ENCODE results near the gene LUZP1. TPM values are rescaled to one million over a fixed set of nuclear protein-coding genes. Genes with fewer than 3 reads are reported as not detected.

Gene LUZP1
- total and polyA plus RNA-seq, 2 experiments from 2014 or later = 45.7 to 152 TPM

DNA sequence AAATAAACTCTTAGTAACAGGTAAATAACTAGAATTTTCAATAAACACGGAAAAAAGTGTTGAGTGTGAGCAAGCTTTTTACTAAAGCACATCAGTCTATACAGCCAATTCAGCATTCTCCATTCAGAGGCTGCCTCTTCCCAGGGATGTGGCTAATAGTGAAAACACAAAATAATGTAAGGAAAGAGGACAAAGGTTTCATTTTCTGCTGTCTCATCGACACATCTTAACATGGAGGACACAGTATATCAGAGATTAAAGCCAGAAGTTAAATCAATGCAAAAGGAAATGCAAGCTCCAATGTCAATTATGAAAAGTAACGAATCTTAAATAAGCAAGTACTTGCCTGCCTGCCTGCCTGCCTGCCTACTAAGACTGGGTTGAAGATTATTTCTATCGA lies 43.2 kb downstream of the LUZP1 start (continued):
- TF ChIP-seq, protein P1, sequence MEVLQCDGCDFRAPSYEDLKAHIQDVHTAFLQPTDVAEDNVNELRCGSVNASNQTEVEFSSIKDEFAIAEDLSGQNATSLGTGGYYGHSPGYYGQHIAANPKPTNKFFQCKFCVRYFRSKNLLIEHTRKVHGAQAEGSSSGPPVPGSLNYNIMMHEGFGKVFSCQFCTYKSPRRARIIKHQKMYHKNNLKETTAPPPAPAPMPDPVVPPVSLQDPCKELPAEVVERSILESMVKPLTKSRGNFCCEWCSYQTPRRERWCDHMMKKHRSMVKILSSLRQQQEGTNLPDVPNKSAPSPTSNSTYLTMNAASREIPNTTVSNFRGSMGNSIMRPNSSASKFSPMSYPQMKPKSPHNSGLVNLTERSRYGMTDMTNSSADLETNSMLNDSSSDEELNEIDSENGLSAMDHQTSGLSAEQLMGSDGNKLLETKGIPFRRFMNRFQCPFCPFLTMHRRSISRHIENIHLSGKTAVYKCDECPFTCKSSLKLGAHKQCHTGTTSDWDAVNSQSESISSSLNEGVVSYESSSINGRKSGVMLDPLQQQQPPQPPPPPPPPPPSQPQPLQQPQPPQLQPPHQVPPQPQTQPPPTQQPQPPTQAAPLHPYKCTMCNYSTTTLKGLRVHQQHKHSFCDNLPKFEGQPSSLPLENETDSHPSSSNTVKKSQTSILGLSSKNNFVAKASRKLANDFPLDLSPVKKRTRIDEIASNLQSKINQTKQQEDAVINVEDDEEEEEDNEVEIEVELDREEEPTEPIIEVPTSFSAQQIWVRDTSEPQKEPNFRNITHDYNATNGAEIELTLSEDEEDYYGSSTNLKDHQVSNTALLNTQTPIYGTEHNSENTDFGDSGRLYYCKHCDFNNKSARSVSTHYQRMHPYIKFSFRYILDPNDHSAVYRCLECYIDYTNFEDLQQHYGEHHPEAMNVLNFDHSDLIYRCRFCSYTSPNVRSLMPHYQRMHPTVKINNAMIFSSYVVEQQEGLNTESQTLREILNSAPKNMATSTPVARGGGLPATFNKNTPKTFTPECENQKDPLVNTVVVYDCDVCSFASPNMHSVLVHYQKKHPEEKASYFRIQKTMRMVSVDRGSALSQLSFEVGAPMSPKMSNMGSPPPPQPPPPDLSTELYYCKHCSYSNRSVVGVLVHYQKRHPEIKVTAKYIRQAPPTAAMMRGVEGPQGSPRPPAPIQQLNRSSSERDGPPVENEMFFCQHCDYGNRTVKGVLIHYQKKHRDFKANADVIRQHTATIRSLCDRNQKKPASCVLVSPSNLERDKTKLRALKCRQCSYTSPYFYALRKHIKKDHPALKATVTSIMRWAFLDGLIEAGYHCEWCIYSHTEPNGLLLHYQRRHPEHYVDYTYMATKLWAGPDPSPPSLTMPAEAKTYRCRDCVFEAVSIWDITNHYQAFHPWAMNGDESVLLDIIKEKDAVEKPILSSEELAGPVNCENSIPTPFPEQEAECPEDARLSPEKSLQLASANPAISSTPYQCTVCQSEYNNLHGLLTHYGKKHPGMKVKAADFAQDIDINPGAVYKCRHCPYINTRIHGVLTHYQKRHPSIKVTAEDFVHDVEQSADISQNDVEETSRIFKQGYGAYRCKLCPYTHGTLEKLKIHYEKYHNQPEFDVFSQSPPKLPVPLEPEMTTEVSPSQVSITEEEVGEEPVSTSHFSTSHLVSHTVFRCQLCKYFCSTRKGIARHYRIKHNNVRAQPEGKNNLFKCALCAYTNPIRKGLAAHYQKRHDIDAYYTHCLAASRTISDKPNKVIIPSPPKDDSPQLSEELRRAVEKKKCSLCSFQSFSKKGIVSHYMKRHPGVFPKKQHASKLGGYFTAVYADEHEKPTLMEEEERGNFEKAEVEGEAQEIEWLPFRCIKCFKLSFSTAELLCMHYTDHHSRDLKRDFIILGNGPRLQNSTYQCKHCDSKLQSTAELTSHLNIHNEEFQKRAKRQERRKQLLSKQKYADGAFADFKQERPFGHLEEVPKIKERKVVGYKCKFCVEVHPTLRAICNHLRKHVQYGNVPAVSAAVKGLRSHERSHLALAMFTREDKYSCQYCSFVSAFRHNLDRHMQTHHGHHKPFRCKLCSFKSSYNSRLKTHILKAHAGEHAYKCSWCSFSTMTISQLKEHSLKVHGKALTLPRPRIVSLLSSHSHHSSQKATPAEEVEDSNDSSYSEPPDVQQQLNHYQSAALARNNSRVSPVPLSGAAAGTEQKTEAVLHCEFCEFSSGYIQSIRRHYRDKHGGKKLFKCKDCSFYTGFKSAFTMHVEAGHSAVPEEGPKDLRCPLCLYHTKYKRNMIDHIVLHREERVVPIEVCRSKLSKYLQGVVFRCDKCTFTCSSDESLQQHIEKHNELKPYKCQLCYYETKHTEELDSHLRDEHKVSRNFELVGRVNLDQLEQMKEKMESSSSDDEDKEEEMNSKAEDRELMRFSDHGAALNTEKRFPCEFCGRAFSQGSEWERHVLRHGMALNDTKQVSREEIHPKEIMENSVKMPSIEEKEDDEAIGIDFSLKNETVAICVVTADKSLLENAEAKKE (CRISPR knock-in tag; IDR thresholded peaks at IDR 0.05) = no peak

DNA sequence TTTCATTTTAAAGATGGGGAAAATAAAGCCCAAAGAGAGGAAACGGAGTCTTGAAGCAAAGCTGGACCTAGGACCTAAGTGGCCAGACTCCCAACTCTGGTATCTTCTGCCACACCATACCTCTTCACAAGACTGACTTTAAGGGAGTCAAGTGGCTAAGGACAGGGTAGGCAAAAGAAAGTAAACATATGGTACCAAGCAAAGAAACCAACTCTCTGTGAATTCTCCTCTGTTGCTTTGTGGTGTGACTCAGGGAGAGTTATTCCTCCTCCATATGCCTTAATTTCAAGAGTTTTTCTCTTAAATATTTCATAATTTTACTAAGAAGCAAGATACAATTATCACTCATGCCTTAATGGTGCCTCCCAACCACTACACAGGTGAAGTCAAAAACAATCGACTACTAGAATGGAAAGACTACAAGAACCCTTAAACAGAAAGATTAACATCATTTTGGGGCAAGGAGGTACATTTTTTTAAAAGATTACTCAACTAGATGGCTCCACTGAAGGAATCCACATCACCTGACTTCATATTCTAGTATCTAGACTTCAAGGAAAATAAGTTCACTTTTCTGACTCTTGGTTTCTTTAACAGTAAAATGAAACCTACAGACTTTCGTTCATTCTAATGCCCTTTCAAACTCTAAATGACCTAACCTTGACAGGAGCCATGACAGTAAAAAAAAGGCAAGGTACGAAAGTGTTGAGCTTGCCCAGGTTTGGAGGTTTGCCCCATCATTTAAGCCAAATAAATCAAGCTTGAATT lies 44.2 kb downstream of the LUZP1 start:
- Histone ChIP-seq H3K4me3 (no peak overlapping the region), H3K9me2 (ENCODE audit: insufficient read depth) (no peaks in the 10 kb centered on the region), H3K4me1 (ENCODE audit: insufficient read depth) (peaks cover 28% of the 10 kb centered on the region), H4K20me1 (replicated peaks; ENCODE audit: insufficient read depth) (peaks cover 29% of the 10 kb centered on the region), H3K36me3 (ENCODE audit: insufficient read depth) (no peaks in the 10 kb centered on the region), H3K27ac (ENCODE audit: low read depth) (no peak overlapping the region), H3F3A (replicated peaks; ENCODE audit: low read depth) (no peaks in the 10 kb centered on the region), H3K4me2 (no peak overlapping the region), H3K27me3 (ENCODE audit: insufficient read depth) (no peaks in the 10 kb centered on the region), H2AFZ (no peak overlapping the region), H3K79me2 (replicated peaks; ENCODE audit: insufficient read depth) (peaks cover 99% of the 10 kb centered on the region)
- H3K4me3 Mint-ChIP-seq = no peak overlapping the region
- peak overlapping the region; percentile 29; the same call in 1 of the 2 replicates for H3K27ac Mint-ChIP-seq
- H3K9me3 Mint-ChIP-seq = no peaks in the 10 kb centered on the region
- no peaks in the 10 kb centered on the region for H3K36me3 Mint-ChIP-seq (ENCODE audit: low read depth)
- no peak for ATAC-seq
- H3K27me3 Mint-ChIP-seq (ENCODE audit: insufficient read depth, low read depth, poor library complexity) = peaks cover 3% of the 10 kb centered on the region
- DNase-seq (ENCODE audit: low spot score) = no peak
- no peak for TF ChIP-seq CREB1 (CRISPR knock-in tag; IDR thresholded peaks at IDR 0.05; ENCODE audit: low read depth)
- TF ChIP-seq, protein P2, sequence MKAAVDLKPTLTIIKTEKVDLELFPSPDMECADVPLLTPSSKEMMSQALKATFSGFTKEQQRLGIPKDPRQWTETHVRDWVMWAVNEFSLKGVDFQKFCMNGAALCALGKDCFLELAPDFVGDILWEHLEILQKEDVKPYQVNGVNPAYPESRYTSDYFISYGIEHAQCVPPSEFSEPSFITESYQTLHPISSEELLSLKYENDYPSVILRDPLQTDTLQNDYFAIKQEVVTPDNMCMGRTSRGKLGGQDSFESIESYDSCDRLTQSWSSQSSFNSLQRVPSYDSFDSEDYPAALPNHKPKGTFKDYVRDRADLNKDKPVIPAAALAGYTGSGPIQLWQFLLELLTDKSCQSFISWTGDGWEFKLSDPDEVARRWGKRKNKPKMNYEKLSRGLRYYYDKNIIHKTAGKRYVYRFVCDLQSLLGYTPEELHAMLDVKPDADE (IDR thresholded peaks at IDR 0.05) = no peak
- H3K4me1 Mint-ChIP-seq = peaks cover 42% of the 10 kb centered on the region

All from GM23338 (cell line).